ENCODE data around the gene MOGAT1. TPM values are rescaled to one million over a fixed set of nuclear protein-coding genes. Genes with fewer than 3 reads are reported as not detected.

The MOGAT1 gene
- not detected in 2 replicates for total RNA-seq

GRCh38 chr2:222671259-222672067 lies at the start of gene MOGAT1:
TSS of gene MOGAT1 (plus strand) at chr2:222671658. CDS start at chr2:222671786, 128 bp downstream.

GRCh38 chr2:222655787-222656525 lies 15.5 kb upstream of the MOGAT1 start, which contains the start of gene FARSB:
TSS of gene FARSB (minus strand) at chr2:222656092. CDS start at chr2:222656073, 19 bp downstream.

Other genes starting within 250 kb of the MOGAT1 start
- gene SGPP2, start 247.1 kb upstream of the MOGAT1 start, total RNA-seq: 0.12 and 0.32 TPM in 2 replicates
- 17.0 and 17.2 TPM in 2 replicates for gene FARSB, start 15.6 kb upstream of the MOGAT1 start, total RNA-seq
- 123 and 149 TPM in 2 replicates for gene ACSL3, start 189.4 kb downstream of the MOGAT1 start, total RNA-seq